Ectodermal cell (in vitro differentiated cells): ENCODE measurements around the gene CC2D1A.
A peak's percentile ranks its signal among the peaks of the same experiment; 100 is the strongest.

Source experiments
- H3K27ac ChIP-seq: 2 replicates; pipeline ENCODE4 v1.7.0; 2013; ENCODE audit warnings: mild to moderate bottlenecking, low read depth, low read length; ENCODE audit not compliant: insufficient read depth, poor library complexity, severe bottlenecking
- H3K27me3 ChIP-seq: 2 replicates; pipeline ENCODE4 v1.7.0; 2013; ENCODE audit warnings: mild to moderate bottlenecking, low read length; ENCODE audit not compliant: insufficient read depth, control insufficient read depth, poor library complexity, severe bottlenecking
- H3K36me3 ChIP-seq: one replicate; pipeline ENCODE4 v1.7.0; 2013; ENCODE audit warnings: low read length; ENCODE audit not compliant: control insufficient read depth, insufficient read depth
- H3K4me1 ChIP-seq: one replicate; pipeline ENCODE4 v1.7.0; 2013; ENCODE audit warnings: low read length; ENCODE audit not compliant: control insufficient read depth, insufficient read depth
- H3K4me3 ChIP-seq: 2 replicates; pipeline ENCODE4 v1.7.0; 2013; ENCODE audit warnings: low read depth, low read length, control low read depth; ENCODE audit not compliant: insufficient read depth
- H3K9me3 ChIP-seq: 2 replicates; pipeline ENCODE4 v1.7.0; 2013; ENCODE audit warnings: mild to moderate bottlenecking, low read length, moderate library complexity; ENCODE audit not compliant: control insufficient read depth
- WGBS, 2 experiments: methylation state at CpG; one replicate each; pipeline ENCODE4 v1.1.7; 2013; ENCODE audit warnings: missing lambda C conversion rate in 2 of 2; 5-methylcytosine and 5-hydroxymethylcytosine counted together

Gene CC2D1A

GRCh38 chr19:13906521-13906904 is 512 bp downstream of the CC2D1A start:
- peak overlapping the region; percentile 72 for H3K4me3 ChIP-seq
- WGBS, 2 experiments, result 17 to 20% methylated on average over 13 of the region's 13 CpGs
- no peaks in the 10 kb centered on the region for H3K9me3 ChIP-seq
- H3K27ac ChIP-seq, result no peak overlapping the region
- no peaks in the 10 kb centered on the region for H3K4me1 ChIP-seq
- H3K27me3 ChIP-seq, result peaks cover 9% of the 10 kb centered on the region
- no peaks in the 10 kb centered on the region for H3K36me3 ChIP-seq

GRCh38 chr19:13906910-13907309 is 909 bp downstream of the CC2D1A start:
- Histone ChIP-seq H3K4me1 (no peaks in the 10 kb centered on the region), H3K27me3 (peaks cover 9% of the 10 kb centered on the region), H3K27ac (no peak overlapping the region), H3K4me3 (peak overlapping the region; percentile 72), H3K9me3 (no peaks in the 10 kb centered on the region), H3K36me3 (no peaks in the 10 kb centered on the region)
- 94 to 96% methylated on average over 5 of the region's 5 CpGs for WGBS, 2 experiments

- H3K27me3 ChIP-seq, result peaks cover 9% of the 10 kb centered on the region
- H3K4me3 ChIP-seq, result no peak overlapping the region
- H3K4me1 ChIP-seq, result no peaks in the 10 kb centered on the region
- 88 to 93% methylated on average over 8 of the region's 8 CpGs for WGBS, 2 experiments
- peaks cover 3% of the 10 kb centered on the region for H3K36me3 ChIP-seq
- no peaks in the 10 kb centered on the region for H3K9me3 ChIP-seq
- no peak overlapping the region for H3K27ac ChIP-seq
Measured at GRCh38 chr19:13908674-13909073, 2.7 kb downstream of the CC2D1A start.

GRCh38 chr19:13909430-13909829 is 3.4 kb downstream of the CC2D1A start:
- Histone ChIP-seq H3K9me3 (no peaks in the 10 kb centered on the region), H3K27ac (no peak overlapping the region), H3K4me1 (no peaks in the 10 kb centered on the region), H3K27me3 (peaks cover 9% of the 10 kb centered on the region), H3K36me3 (peaks cover 3% of the 10 kb centered on the region), H3K4me3 (no peak overlapping the region)
- WGBS, 2 experiments, result 94 to 96% methylated on average over 2 of the region's 2 CpGs

GRCh38 chr19:13913352-13913751 is 7.4 kb downstream of the CC2D1A start:
- Histone ChIP-seq H3K4me1 (no peaks in the 10 kb centered on the region), H3K4me3 (no peak overlapping the region), H3K9me3 (no peaks in the 10 kb centered on the region), H3K27me3 (no peaks in the 10 kb centered on the region), H3K27ac (no peak overlapping the region), H3K36me3 (peaks cover 18% of the 10 kb centered on the region)
- WGBS, 2 experiments, result 95% methylated on average over 17 of the region's 17 CpGs

GRCh38 chr19:13914777-13915176 is 8.8 kb downstream of the CC2D1A start:
- no peak overlapping the region for H3K4me3 ChIP-seq
- peaks cover 24% of the 10 kb centered on the region for H3K36me3 ChIP-seq
- no peaks in the 10 kb centered on the region for H3K9me3 ChIP-seq
- WGBS, 2 experiments, result 93 to 95% methylated on average over 3 of the region's 3 CpGs
- no peaks in the 10 kb centered on the region for H3K27me3 ChIP-seq
- H3K4me1 ChIP-seq, result no peaks in the 10 kb centered on the region
- H3K27ac ChIP-seq, result no peak overlapping the region

- Histone ChIP-seq H3K4me1 (no peaks in the 10 kb centered on the region), H3K27me3 (no peaks in the 10 kb centered on the region), H3K27ac (no peak overlapping the region), H3K9me3 (peaks cover 5% of the 10 kb centered on the region), H3K4me3 (no peak overlapping the region), H3K36me3 (peaks cover 44% of the 10 kb centered on the region)
- WGBS, 2 experiments, result 94 to 96% methylated on average over 14 of the region's 14 CpGs
Measured at GRCh38 chr19:13917888-13918406, 11.9 kb downstream of the CC2D1A start.

- H3K9me3 ChIP-seq, result peaks cover 5% of the 10 kb centered on the region
- H3K27me3 ChIP-seq, result no peaks in the 10 kb centered on the region
- H3K4me1 ChIP-seq, result no peaks in the 10 kb centered on the region
- H3K36me3 ChIP-seq, result peaks cover 41% of the 10 kb centered on the region
- no peak overlapping the region for H3K27ac ChIP-seq
- no peak overlapping the region for H3K4me3 ChIP-seq
- 90 to 91% methylated on average over 34 of the region's 34 CpGs for WGBS, 2 experiments
Measured at GRCh38 chr19:13918726-13919411, 12.9 kb downstream of the CC2D1A start.

- Histone ChIP-seq H3K4me1 (no peaks in the 10 kb centered on the region), H3K27ac (no peak overlapping the region), H3K36me3 (peaks cover 32% of the 10 kb centered on the region), H3K27me3 (no peaks in the 10 kb centered on the region), H3K9me3 (peaks cover 5% of the 10 kb centered on the region), H3K4me3 (no peak overlapping the region)
- 96 to 98% methylated on average over 11 of the region's 11 CpGs for WGBS, 2 experiments
Measured at GRCh38 chr19:13920524-13920923, 14.5 kb downstream of the CC2D1A start.

GRCh38 chr19:13920940-13921747 is 15.1 kb downstream of the CC2D1A start:
- Histone ChIP-seq H3K9me3 (peaks cover 5% of the 10 kb centered on the region), H3K4me1 (no peaks in the 10 kb centered on the region), H3K27ac (no peak overlapping the region), H3K36me3 (peaks cover 26% of the 10 kb centered on the region), H3K4me3 (no peak overlapping the region), H3K27me3 (no peaks in the 10 kb centered on the region)
- 94 to 95% methylated on average over 2 of the region's 2 CpGs for WGBS, 2 experiments
